Fibroblast of peridontal ligament (primary cell): ENCODE data around the gene MYEOV.

Experiments
- DNase-seq: peaks from one replicate; pipeline ENCODE4 v3.0.0-alpha.2; 2010; ENCODE audit errors: extremely low read depth

The MYEOV gene

GRCh38 chr11:69301455-69302401, 7.8 kb downstream of the MYEOV start:
- DNase-seq, result peak; percentile 58

GRCh38 chr11:69302447-69303020, 8.6 kb downstream of the MYEOV start:
- no peak for DNase-seq

DNA sequence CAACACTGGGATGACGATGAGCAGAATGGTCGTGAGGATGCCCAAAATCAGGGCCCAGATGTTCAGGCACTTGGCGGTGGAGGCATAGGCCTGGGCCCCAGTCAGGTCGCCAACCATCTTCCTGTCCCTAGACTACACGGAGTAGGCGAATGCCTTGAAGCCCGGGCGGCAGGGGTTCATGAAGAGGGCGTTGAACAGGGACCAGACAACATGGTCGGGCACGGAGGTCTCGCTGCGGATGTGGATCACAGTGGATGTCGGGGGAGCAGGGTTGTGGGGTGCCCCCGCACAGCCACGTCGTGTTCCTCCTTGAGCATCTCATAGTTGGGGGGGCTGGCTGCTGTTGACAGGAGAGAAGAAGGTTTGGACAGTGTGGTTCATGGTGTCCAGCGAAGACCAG, 9.5 kb downstream of the MYEOV start:
- DNase-seq, result no peak

GRCh38 chr11:69304258-69304657, 10.3 kb downstream of the MYEOV start:
- DNase-seq, result no peak

DNA sequence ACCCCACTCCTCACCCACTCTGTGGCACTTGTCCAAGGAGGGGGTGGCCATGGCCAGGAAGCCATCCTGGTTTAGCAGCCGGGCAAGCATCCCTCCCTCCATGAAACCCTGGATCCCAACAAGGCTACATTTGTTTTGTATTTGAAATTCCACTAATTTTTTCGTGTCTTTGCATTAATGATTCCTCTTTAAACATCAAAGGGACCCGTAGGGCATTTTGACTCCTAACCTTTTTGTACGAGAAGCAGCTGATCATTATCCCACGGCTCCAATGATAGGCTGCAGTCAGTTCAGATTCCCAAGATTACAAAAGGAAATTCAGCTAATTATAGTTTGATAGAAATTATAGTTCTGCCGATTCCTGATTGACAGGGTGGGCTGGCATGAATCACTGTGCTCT, 10.7 kb downstream of the MYEOV start:
- DNase-seq, result no peak

DNA sequence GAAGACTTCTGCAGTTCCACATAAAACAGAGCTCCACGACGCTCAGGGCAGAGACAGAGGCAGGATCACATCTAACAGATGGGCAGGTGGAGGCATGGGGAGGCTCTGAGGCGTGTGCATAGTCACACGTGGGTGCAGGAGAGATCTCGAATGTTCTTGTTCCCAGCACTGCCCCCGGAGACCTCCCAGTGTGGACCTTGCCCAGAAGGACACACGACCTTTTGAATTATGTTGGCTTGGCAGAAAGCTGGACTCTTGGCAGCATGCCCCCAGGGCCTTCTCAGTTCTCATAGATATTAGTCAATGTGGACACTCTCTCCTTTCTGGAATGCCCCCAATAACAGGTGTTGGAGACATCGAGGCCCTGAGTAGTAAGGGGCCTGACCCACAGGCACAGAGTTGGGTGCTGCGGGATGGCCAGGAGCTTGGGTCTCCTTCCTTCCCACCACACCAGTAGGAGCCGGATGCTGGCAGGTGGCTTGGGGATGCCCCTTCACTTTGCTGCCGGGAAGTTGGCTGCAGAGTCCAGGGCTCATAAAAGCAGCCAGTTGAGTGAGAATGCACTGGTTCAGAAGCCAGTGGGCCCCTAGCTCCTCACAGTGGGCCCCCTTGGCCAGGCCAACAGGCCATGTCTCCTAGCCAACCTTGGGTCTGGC, 12.1 kb downstream of the MYEOV start:
- DNase-seq, result no peak

- DNase-seq, result no peak
Observed at GRCh38 chr11:69306821-69307220, 12.9 kb downstream of the MYEOV start.

- DNase-seq, result no peak
Observed at GRCh38 chr11:69307421-69307820, 13.5 kb downstream of the MYEOV start.

GRCh38 chr11:69307871-69308431, 14.0 kb downstream of the MYEOV start:
- DNase-seq, result no peak

DNA sequence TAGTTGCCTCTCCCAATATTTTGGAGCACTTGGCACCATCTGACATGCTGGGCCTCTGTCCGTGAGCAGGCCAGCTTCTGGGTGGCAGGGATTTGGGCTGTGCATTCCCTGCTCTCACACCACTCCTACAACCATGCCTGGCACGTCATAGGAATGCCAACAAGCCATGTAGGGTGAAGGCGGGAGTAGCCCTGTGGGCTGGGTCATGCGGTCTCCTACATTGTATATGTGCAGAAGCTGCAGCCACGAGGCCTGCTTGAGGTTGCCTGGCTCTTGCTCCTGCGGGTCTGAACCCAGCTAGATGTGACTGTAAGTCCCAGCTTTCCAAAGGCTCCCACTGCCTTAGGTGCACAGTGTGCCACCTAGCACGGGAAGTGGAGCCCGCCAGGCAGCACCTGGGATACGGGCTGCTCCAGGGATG, 14.5 kb downstream of the MYEOV start:
- DNase-seq, result no peak

GRCh38 chr11:69308936-69309615, 15.1 kb downstream of the MYEOV start:
- DNase-seq, result no peak

DNA sequence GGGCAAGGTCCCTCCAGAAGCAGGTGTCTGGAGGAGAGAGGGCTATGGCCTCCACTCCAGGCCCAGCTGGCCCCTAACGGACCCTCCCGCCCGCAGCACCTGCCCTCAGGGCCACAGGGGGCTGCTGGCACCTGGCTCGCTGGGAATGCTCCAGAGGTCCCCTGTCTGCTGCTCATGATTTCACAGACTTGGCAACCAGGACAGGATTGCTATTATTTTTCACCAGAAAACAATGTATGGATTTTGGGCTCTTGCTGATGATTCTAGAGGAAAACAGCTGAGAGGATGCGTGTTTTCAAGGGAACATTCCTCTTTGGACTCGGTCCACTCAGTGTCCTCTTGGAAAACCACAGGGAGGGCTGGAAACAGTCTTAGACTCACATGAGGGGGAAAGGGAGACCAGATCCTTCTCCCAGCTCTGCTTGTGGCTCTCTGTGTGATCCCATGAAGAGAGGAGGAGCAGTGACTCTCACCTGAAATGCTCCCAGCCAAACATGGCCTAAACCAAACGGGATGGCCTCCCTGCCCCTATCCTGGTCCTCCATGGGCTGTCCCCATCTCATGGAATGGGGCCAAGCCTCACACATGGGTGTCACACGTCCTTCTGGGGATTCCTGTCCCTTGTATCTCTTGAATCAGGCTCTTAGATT, 15.8 kb downstream of the MYEOV start:
- DNase-seq, result peak; percentile 36

DNA sequence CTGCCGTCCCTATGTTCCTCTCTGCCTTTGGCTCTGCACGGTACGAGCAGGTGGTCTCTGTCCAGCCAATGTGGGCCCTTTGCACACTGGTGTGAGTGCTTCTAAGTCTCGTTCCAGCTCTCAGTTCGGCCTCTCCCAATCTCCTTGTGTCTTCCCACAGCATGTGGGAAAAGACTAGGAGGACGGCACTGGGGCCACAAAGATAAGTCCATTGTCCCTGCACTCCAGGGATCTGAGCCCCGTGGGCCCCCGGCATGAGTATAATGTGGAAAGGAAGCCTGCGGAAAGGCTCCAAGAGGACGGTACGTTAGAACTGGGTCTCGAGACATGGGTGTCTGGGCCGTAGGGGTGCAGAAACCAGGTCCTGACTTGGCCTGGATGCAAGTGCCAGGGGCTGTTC, 16.4 kb downstream of the MYEOV start:
- DNase-seq, result no peak

- no peak for DNase-seq
Observed at GRCh38 chr11:69310934-69311766, 17.2 kb downstream of the MYEOV start.

DNA sequence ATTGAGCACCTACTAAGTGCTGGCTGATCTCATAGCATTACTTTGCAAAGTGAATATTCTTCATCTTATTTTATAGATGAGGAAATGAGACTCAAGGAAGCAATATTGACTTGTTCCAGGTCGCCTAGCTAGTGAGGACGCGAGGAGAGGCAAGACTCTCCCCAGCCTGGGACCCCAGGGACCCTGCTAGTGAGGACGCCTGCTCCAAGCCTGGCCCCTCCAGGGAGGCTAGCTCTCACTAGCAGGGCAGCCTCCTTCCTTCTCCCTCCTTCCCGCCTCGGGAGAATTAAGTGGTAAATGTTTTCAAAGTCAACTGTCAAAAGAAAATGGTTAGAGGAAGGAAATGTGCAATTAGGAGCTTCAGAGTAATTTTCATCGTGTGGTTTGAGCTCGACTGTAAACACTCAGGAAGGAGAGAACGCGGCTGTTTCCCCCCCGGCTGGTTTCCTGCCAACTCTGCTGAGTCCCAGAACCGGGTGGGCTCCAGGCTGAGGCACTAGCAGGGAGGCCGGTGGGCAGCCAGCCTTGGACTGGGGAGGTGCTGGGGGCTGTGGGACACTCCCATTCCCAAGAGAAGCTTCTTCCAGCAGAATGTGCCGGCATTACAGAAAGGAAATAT, 17.9 kb downstream of the MYEOV start:
- no peak for DNase-seq

DNA sequence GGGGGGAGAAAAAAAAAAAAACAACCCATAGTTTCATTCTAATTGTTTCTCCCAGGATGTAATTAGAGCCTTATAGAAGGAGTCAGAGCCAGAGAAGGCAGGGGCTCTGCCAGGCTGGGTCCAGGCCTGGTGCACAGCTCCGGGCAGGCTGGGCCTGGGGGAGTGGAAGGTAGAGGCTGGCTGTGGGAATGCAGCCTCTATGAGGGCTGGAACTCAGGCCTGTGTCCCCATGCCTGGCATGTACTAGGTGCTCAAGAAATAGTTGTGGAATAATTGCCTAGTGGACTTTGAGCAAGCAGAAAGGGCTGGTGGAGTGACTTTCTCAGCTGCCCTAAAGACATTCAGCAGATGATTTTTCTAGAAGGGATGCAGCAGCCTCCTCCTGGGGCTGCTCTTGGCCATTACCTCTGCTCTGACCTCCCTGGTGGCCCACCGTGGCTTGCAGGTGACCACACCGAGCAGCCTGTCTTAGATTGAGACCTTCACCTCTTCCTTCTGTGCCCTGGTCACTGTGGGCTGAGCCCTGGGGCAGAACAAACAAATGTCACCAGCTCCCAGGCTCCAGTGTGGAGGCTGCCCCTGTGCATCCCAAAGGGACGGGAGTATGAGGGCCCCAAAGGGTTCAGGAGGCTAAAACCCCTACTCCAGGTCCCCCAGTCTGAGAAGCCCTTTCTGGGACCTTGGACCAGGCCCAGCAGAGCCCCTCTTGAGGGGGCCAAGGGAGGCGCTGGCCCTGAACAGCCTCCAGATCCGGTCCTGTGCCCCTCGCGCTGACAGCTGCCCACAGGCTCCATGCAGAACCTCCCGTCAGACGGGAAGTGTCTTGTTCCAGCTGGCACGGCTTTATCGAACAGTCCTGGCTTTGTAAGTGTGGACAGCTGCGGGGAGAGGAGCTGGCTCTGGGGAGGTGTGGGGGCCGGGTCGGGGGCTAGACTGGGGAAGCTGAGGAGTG, 18.8 kb downstream of the MYEOV start:
- DNase-seq, result no peak

DNA sequence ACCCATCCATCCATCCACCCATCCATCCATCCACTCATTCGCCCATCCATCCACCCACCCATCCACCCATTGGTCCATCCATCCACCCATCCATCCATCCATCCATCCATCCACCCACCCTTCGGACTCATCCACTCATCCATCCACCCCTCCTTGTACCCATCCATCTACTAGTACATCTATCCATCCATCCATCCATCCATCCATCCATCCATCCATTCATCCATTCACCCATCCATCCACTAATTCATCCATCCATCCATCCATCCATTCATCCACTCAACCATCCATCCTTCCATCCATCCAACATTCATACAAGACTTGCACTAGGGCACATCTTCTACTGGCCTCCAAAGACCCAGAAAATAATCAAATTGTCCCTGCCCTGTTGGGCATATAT, 20.0 kb downstream of the MYEOV start:
- no peak for DNase-seq

GRCh38 chr11:69314555-69314954, 20.6 kb downstream of the MYEOV start:
- DNase-seq, result no peak

DNA sequence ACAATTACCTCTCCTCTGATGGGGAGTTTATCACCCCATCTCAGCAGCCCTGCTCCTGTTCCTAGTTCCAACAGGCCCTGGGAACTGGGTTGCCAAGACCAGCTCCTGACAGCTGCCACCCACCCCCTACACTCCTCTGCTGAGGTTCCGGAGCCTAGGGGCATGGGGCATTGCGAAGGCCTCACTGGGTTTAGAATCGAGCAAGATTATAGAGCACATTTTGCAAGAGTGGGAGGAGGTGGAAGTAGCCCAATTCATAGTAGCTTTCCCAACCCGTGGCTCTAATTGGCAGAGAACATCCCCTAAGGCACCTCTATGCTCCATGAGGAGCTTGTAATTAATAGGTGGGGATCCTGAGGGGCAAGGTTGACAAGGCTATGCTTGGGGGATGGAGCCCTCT, 23.0 kb downstream of the MYEOV start:
- no peak for DNase-seq
